KOPT-K1 (cell line): ENCODE data around the gene FYCO1.
A peak's percentile ranks its signal among the peaks of the same experiment; 100 is the strongest.

Source experiments
- H3K27ac ChIP-seq: fragments of 200-600 bp; sonication (generic); 2 replicates; pipeline ENCODE4 v1.5.1; 2016; ENCODE audit warnings: antibody characterized with exemption, mild to moderate bottlenecking, low read depth, low read length; ENCODE audit not compliant: poor library complexity, severe bottlenecking
- H3K36me3 ChIP-seq: fragments of 200-600 bp; sonication (generic); 2 replicates; pipeline ENCODE4 v1.5.1; 2017; ENCODE audit warnings: antibody characterized with exemption, mild to moderate bottlenecking, low read length, moderate library complexity; ENCODE audit not compliant: insufficient read depth
- H3K9me3 ChIP-seq: fragments of 200-600 bp; sonication (generic); 2 replicates; pipeline ENCODE4 v1.5.1; 2017; ENCODE audit warnings: antibody characterized with exemption, low read length, mild to moderate bottlenecking; ENCODE audit not compliant: insufficient read depth, poor library complexity, severe bottlenecking

The FYCO1 gene

GRCh38 chr3:45917146-45917898 is 78.3 kb downstream of the FYCO1 start:
- peaks cover 46% of the 10 kb centered on the region for H3K36me3 ChIP-seq
- H3K9me3 ChIP-seq, result no peaks in the 10 kb centered on the region
- peak overlapping the region; percentile 99 for H3K27ac ChIP-seq

- Histone ChIP-seq H3K36me3 (peaks cover 46% of the 10 kb centered on the region), H3K27ac (peak overlapping the region; percentile 99), H3K9me3 (no peaks in the 10 kb centered on the region)
These were observed 79.9 kb downstream of the FYCO1 start for GRCh38 chr3:45915518-45916231.

DNA sequence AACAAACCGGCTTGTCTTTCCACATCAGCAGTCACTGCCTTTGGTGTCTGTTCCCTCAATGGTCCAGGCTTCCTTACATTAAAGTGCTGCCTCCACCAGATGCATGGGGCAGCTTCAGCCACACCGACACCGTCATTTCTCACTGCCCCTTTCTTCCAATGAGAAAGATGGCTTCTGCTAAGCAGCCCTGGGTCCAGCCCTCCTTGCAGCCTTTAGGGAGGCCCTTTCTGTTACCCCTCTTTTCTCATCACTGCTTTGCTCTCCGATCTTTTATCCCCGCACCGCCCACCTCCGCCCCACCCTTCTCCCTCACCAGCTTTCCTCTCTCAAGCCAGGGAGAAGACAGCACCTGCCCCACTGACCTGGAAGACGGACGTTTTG is 80.6 kb downstream of the FYCO1 start:
- Histone ChIP-seq H3K36me3 (peaks cover 46% of the 10 kb centered on the region), H3K9me3 (no peaks in the 10 kb centered on the region), H3K27ac (peak overlapping the region; percentile 99)

- no peaks in the 10 kb centered on the region for H3K9me3 ChIP-seq
- H3K36me3 ChIP-seq, result peaks cover 46% of the 10 kb centered on the region
- peak overlapping the region; percentile 99 for H3K27ac ChIP-seq
These were observed 81.1 kb downstream of the FYCO1 start for GRCh38 chr3:45914362-45915058.

- Histone ChIP-seq H3K36me3 (peaks cover 58% of the 10 kb centered on the region), H3K27ac (peak overlapping the region; percentile 99), H3K9me3 (no peaks in the 10 kb centered on the region)
These were observed 83.2 kb downstream of the FYCO1 start for GRCh38 chr3:45912435-45912834.

DNA sequence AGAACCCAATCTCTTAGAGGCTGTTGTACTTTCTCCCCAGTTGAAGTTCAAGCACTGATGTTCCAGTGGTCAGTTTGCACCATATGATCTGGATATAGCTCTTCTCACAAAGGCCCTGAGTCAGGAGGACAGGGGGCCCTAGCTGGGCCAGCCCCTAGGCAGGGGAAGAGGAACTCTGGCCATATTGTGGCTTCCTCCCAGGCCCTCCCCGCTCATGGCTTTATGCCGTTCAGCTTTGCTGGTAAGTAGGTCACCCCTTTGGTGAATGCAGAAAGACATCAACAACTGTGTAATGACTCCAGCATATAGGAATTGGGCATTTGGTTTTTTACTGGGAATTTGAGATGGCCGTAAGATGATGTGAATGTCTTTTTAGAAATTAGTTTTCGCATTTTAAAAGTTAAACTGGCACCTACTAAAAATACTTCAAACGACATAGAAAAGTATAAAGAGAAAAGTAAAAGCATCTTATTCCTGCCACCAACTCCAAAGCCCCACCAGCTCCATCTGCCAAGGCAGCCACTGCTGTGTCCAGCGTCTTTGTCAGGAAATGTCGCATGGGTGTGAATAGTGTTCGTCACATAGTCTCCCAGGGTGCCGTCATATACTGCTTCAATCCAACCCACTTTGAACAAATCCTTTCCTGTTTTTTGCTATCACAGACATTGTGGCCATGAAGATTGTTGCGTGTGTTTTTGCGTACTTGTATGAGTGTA is 84.0 kb downstream of the FYCO1 start:
- no peaks in the 10 kb centered on the region for H3K9me3 ChIP-seq
- H3K36me3 ChIP-seq, result peaks cover 65% of the 10 kb centered on the region
- H3K27ac ChIP-seq, result peak overlapping the region; percentile 99

DNA sequence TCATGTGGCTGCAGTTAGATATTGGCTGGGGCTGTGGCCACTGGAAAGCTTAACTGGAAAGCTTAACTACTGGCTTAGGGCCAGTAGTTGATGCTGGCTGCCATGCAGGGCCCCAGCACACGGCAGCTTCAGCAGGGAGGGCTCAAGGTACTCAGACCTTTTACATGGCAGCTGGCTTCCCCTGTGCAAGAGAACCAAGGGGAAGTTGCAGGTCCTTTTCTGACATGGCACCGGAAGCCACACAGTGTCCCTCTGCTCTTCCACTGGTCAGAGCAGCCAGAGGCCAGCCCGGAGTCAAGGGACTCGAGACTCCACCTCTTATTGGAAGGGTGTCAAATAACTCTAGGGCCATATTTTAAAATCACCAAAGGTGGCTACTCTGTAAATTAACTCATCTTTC is 84.7 kb downstream of the FYCO1 start:
- H3K27ac ChIP-seq, result peak overlapping the region; percentile 99
- H3K9me3 ChIP-seq, result no peaks in the 10 kb centered on the region
- H3K36me3 ChIP-seq, result peaks cover 73% of the 10 kb centered on the region

DNA sequence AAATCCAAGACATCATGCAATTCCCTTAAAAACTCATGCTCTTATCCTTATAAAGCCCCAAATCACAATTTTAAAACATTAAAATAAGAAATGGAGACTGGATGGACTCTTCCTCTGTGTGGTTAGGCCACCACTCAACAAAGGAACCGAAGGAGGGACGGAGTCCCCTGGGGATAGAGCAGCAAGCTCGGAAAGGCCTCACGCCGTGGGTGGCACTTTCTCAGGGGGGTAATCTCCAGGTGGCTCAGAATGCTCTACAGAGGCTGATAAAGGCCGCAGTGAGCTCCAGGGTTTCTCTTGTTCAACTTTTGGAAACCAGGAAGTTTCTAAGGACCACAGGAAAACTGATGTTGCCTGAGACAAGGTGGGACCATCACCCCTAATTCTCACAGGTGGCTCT is 86.1 kb downstream of the FYCO1 start:
- peak overlapping the region; percentile 99 for H3K27ac ChIP-seq
- H3K36me3 ChIP-seq, result peaks cover 87% of the 10 kb centered on the region
- no peaks in the 10 kb centered on the region for H3K9me3 ChIP-seq

GRCh38 chr3:45908761-45909160 is 86.9 kb downstream of the FYCO1 start:
- Histone ChIP-seq H3K9me3 (no peaks in the 10 kb centered on the region), H3K27ac (peak overlapping the region; percentile 99), H3K36me3 (peaks cover 94% of the 10 kb centered on the region)

DNA sequence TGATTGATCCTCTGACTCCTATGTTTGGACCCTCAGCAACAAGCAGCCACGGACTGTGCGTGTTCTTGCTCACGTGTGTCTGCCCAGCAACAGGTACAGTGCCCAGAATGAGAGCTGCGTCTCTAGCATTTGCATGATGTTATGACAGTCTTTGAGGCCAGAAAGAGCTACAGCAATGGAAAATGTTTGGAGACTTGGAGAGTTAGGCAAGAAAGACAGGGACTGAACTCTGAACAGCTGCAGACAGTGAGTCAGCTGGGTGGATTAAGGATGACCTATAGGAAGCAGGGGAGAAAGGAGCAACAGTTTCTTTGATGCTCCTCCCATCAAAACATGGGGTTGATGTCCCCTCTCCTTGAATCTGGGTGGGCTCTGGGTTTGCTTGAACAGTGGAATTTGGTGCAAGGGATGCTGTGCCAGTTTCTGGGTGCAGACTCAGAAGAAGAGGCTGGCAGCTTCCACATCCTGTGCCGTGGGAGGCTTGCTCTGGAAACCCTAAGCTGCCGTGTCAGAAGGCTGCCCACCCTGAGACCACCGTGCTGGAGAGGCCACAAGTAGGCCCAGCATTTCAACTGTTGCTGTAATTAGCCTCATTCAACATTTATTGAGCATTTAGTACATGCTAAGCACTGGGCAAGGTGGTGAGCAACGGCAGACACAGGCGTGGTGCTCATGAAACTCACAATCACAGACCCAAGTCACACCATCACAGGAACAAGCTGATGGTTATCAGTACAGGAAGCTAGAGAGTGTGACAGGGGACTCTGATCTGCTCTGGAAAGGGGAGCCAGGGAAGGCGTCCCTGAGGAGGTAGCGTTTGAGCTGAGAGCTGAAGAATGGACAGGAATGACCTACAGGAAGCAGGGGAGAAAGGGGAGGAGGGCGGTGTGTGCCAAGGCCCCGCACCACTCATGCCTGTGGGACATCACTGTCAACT is 87.6 kb downstream of the FYCO1 start:
- Histone ChIP-seq H3K36me3 (peaks cover 100% of the 10 kb centered on the region), H3K27ac (peak overlapping the region; percentile 99), H3K9me3 (no peaks in the 10 kb centered on the region)

GRCh38 chr3:45906681-45907407 is 88.8 kb downstream of the FYCO1 start:
- Histone ChIP-seq H3K27ac (peak overlapping the region; percentile 99), H3K9me3 (no peaks in the 10 kb centered on the region), H3K36me3 (peaks cover 100% of the 10 kb centered on the region)

- Histone ChIP-seq H3K9me3 (no peaks in the 10 kb centered on the region), H3K27ac (peak overlapping the region; percentile 99), H3K36me3 (peaks cover 100% of the 10 kb centered on the region)
These were observed 89.9 kb downstream of the FYCO1 start for GRCh38 chr3:45905755-45906154.

DNA sequence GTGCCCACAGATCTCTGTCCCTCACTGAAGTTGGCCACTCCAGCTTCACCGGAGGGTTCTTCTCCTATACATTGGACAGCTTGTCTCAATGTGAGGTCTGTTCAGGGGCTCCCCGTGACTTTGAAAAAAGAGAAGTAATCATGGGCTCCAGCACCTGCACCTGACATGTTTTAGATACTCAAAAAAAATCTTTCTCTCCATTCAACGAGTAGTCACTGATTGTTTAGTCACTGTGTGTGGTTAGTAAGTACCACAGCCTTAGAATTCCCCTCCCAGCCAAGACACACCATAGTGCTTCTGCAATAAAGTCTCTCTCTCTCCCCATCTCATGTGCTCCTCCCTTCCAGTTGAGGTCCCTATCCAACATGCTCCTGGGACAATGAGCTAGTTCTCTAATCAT is 90.7 kb downstream of the FYCO1 start:
- peaks cover 100% of the 10 kb centered on the region for H3K36me3 ChIP-seq
- H3K27ac ChIP-seq, result peak overlapping the region; percentile 99
- H3K9me3 ChIP-seq, result no peaks in the 10 kb centered on the region
